Fibroblast of lung (primary cell): Measurements from ENCODE around the gene MED15. TPM values are rescaled to one million over a fixed set of nuclear protein-coding genes. Genes with fewer than 3 reads are reported as not detected.

Experiments
- DNase-seq, 2 donors: peaks; one replicate each; pipeline versions ENCODE4 v3.0.0 to v3.0.0-alpha.2; 2010; ENCODE audit warnings: low read depth in 2 of 2
- H2AFZ ChIP-seq: 2 replicates; pipeline ENCODE4 v1.5.1; 2012; ENCODE audit warnings: low read length, control low read depth, inconsistent platforms
- H3K27ac ChIP-seq: 2 replicates; pipeline ENCODE4 v1.5.1; 2011; ENCODE audit warnings: low read length, control low read depth; ENCODE audit not compliant: insufficient read depth
- H3K27me3 ChIP-seq: 2 replicates; pipeline ENCODE4 v1.5.1; 2011; ENCODE audit warnings: mild to moderate bottlenecking, low read length; ENCODE audit not compliant: control insufficient read depth, insufficient read depth
- H3K36me3 ChIP-seq: 2 replicates; pipeline ENCODE4 v1.5.1; 2011; ENCODE audit warnings: low read length; ENCODE audit not compliant: control insufficient read depth, insufficient read depth
- H3K4me1 ChIP-seq: 2 replicates; pipeline ENCODE4 v1.5.1; 2011; ENCODE audit warnings: low read length; ENCODE audit not compliant: control insufficient read depth, insufficient read depth; ENCODE audit errors: extremely low read depth
- H3K4me2 ChIP-seq: 2 replicates; pipeline ENCODE4 v1.5.1; 2011; ENCODE audit warnings: low read length, control low read depth; ENCODE audit not compliant: insufficient read depth; ENCODE audit errors: extremely low read depth
- H3K4me3 ChIP-seq, 4 experiments: fragments of 200-600 bp in 1 of 4; sonication (generic) in 1 of 4; replicated peaks in 1 of 4; 2 replicates each; pipeline ENCODE4 v1.5.1; 2011 to 2016; ENCODE audit warnings: low read length in 4 of 4, low read depth in 3 of 4, mild to moderate bottlenecking in 3 of 4, control low read depth in 2 of 4, inconsistent platforms in 1 of 4, mixed read lengths in 1 of 4; ENCODE audit not compliant: insufficient read depth in 1 of 4; ENCODE audit errors: control extremely low read depth in 1 of 4
- H3K79me2 ChIP-seq: 2 replicates; pipeline ENCODE4 v1.5.1; 2012; ENCODE audit warnings: mild to moderate bottlenecking, low read length, inconsistent platforms; ENCODE audit not compliant: control insufficient read depth, insufficient read depth
- H3K9ac ChIP-seq: 2 replicates; pipeline ENCODE4 v1.5.1; 2011; ENCODE audit warnings: mild to moderate bottlenecking, low read length, control low read depth; ENCODE audit not compliant: insufficient read depth
- H3K9me3 ChIP-seq: 2 replicates; pipeline ENCODE4 v1.5.1; 2012; ENCODE audit warnings: low read depth, low read length; ENCODE audit not compliant: control insufficient read depth, insufficient read depth
- H4K20me1 ChIP-seq: 2 replicates; pipeline ENCODE4 v1.5.1; 2011; ENCODE audit warnings: low read length; ENCODE audit not compliant: control insufficient read depth, insufficient read depth; ENCODE audit errors: extremely low read depth
- EZH2 ChIP-seq: IDR thresholded peaks from 2 replicates; pipeline ENCODE4 v1.5.1; 2012; ENCODE audit warnings: low read length, control low read depth, mild to moderate bottlenecking; ENCODE audit errors: missing control alignments
- polyA plus RNA-seq, 2 donors: library from polyadenylated mRNA; depleted of rRNA in 1 of 2; stranded (reverse) in 1 of 2; unstranded in 1 of 2; fragments of >200 nt; gene quantifications; 2 replicates each; pipeline ENCODE4 v1.2.1, GENCODE V29; 2011 to 2012; ENCODE audit warnings: missing spikeins in 1 of 2
- total RNA-seq: library from RNA; depleted of rRNA; stranded (reverse); fragments of >200 nt; gene quantifications from 2 replicates; pipeline ENCODE4 v1.2.1, GENCODE V29; 2014
- TF ChIP-seq, protein P1 (sequence below), 2 donors: IDR thresholded peaks in 1 of 2; conservative IDR thresholded peaks in 1 of 2; 1 replicate in 1 of 2; 2 replicates in 1 of 2; pipeline ENCODE4 v1.5.1; 2011 to 2012; ENCODE audit warnings: low read length in 2 of 2, control low read depth in 1 of 2, inconsistent platforms in 1 of 2, low read depth in 1 of 2, mild to moderate bottlenecking in 1 of 2

Gene MED15
- total and polyA plus RNA-seq, 2 donors (not counting 1 experiment from before 2014, with no cell fraction given), result 28.6 TPM

DNA sequence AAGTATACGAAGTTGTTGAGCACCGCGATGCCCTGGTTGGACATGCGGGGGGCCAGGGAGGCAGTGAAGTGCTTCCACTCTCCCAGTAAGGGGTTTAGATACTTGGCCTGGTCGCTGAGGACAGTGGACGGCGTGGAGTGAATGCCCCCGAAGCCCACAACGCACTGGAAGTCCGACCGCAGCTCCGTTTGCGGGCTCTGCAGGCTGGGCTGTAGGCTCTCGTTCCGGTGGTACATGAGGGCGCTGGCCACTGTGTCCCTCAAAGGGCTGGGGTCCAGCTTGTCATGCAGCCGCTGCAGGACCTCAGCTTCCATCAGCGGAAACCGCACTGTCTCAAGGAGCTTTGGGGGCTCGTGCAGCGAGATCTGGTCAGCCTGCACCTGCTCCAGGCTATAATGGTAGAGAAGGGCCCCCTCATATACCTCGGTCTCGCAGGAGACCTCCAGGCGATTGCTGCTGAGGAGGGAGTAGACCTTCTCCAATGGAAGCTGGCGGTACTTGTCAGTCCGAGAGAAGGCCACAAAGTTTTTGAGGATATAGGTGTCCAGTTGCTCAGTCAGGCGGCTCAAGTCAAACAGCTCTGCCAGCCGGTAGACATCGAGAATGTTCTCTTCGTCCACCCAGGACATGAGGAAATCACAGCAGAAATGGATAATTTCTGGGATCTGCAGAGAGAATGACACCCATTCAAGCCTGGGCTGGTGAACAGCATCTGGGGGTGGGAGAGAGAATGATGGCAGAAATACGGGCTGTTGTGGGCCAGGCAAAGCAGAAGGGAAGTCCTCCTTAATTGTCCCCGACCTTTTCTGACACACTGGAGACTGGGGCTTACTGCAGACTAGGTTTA, 42.3 kb upstream of the MED15 start:
- Histone ChIP-seq H3K4me3 (no peak overlapping the region), H3K9me3 (no peaks in the 10 kb centered on the region), H3K79me2 (no peaks in the 10 kb centered on the region), H3K4me1 (no peaks in the 10 kb centered on the region), H2AFZ (no peak overlapping the region), H3K4me2 (no peak overlapping the region), H4K20me1 (no peaks in the 10 kb centered on the region), H3K36me3 (peaks cover 12% of the 10 kb centered on the region), H3K9ac (no peak overlapping the region), H3K27ac (no peak overlapping the region), H3K27me3 (no peaks in the 10 kb centered on the region)
- no peak for DNase-seq
- TF ChIP-seq EZH2, result no peak
- TF ChIP-seq, protein P1, sequence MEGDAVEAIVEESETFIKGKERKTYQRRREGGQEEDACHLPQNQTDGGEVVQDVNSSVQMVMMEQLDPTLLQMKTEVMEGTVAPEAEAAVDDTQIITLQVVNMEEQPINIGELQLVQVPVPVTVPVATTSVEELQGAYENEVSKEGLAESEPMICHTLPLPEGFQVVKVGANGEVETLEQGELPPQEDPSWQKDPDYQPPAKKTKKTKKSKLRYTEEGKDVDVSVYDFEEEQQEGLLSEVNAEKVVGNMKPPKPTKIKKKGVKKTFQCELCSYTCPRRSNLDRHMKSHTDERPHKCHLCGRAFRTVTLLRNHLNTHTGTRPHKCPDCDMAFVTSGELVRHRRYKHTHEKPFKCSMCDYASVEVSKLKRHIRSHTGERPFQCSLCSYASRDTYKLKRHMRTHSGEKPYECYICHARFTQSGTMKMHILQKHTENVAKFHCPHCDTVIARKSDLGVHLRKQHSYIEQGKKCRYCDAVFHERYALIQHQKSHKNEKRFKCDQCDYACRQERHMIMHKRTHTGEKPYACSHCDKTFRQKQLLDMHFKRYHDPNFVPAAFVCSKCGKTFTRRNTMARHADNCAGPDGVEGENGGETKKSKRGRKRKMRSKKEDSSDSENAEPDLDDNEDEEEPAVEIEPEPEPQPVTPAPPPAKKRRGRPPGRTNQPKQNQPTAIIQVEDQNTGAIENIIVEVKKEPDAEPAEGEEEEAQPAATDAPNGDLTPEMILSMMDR (conservative IDR thresholded peaks at IDR 0.05 in 1 of 2, IDR thresholded peaks at IDR 0.05 in 1 of 2; ENCODE audit: low read depth in 1 of 2, low read length in 2 of 2), result no peak

DNA sequence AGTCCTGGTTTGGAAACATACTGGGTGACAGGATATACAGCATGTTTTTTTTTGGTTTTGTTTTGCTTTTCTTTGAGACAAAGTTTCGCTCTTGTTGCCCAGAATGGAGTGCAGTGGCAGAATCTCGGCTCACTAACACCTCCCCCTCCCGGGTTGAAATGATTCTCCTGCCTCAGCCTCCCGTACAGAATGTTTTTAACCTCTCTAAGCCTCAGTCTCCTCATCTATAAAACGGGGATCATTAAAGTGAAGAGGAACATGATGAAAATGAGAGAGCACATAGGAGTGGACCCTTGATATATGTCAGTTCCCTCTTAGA, 41.7 kb upstream of the MED15 start:
- Histone ChIP-seq H3K27ac (no peak overlapping the region), H3K27me3 (no peaks in the 10 kb centered on the region), H3K79me2 (no peaks in the 10 kb centered on the region), H4K20me1 (no peaks in the 10 kb centered on the region), H3K9me3 (no peaks in the 10 kb centered on the region), H3K4me2 (no peak overlapping the region), H3K4me1 (no peaks in the 10 kb centered on the region), H3K9ac (no peak overlapping the region), H3K36me3 (peaks cover 12% of the 10 kb centered on the region), H3K4me3 (no peak overlapping the region), H2AFZ (no peak overlapping the region)
- DNase-seq, result no peak
- no peak for TF ChIP-seq EZH2
- TF ChIP-seq, protein P1 (conservative IDR thresholded peaks at IDR 0.05 in 1 of 2, IDR thresholded peaks at IDR 0.05 in 1 of 2; ENCODE audit: low read depth in 1 of 2, low read length in 2 of 2), result no peak

DNA sequence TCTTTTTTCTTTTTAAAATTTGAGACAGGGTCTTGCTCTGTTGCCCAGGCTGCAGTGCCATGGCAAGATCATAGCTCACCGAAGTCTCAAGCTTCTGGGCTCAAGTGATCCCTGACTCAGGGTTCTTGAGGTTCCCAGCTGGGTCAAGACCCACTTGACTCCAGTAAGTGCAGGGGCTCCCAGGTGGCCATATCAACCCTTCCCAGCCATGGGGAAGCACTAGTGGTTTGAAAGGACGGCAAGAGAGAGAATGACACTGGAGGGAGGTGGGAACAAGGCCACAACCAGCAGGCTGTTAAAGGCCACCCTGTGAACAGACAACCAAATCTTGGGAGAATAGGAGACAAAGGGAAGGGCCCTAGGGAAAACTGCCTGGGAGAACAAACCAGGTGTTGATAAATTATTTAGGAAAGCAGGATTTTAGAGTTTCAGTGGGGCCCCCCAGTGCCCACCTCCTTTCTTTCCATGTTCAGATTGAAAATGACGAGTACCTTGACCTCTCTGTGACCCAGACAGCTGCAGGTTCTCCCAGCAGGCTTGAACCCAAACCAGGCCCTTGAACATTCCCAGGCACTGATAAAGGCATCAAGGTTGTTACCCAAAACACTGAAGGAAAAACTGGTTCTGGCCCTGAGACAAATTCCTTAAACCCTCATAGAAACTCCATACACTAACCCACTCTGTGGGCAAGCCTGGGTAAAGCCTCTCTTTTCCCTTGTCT, 40.6 kb upstream of the MED15 start:
- H3K4me1 ChIP-seq, result no peaks in the 10 kb centered on the region

More for the DNA sequence above, 40.6 kb upstream of the MED15 start:
- H3K36me3 ChIP-seq, result peaks cover 18% of the 10 kb centered on the region
- no peaks in the 10 kb centered on the region for H4K20me1 ChIP-seq
- H3K9me3 ChIP-seq, result no peaks in the 10 kb centered on the region
- TF ChIP-seq, protein P1 (conservative IDR thresholded peaks at IDR 0.05 in 1 of 2, IDR thresholded peaks at IDR 0.05 in 1 of 2; ENCODE audit: low read depth in 1 of 2, low read length in 2 of 2), result no peak
- no peak for TF ChIP-seq EZH2
- H3K79me2 ChIP-seq, result no peaks in the 10 kb centered on the region
- H2AFZ ChIP-seq, result no peak overlapping the region
- no peak overlapping the region for H3K4me3 ChIP-seq
- H3K27me3 ChIP-seq, result no peaks in the 10 kb centered on the region
- no peak overlapping the region for H3K4me2 ChIP-seq
- DNase-seq, result no peak
- H3K27ac ChIP-seq, result no peak overlapping the region
- H3K9ac ChIP-seq, result no peak overlapping the region
